22Rv1 (cell line): ENCODE measurements around the gene RALY.

ENCODE experiments used
- CTCF ChIP-seq: fragments of 450-650 bp; IDR thresholded peaks from 2 replicates; pipeline ENCODE4 v1.5.1; 2017; ENCODE audit warnings: mild to moderate bottlenecking
- ZFX ChIP-seq: fragments of 450-650 bp; IDR thresholded peaks from 2 replicates; pipeline ENCODE4 v1.6.1; 2017; ENCODE audit warnings: antibody characterized with exemption, borderline replicate concordance

GRCh38 chr20:34064286-34064685 lies 70.6 kb downstream of the RALY start:
- TF ChIP-seq CTCF (no peak), ZFX (no peak)
